ENCODE results near the gene RTBDN.

Gene RTBDN

GRCh38 chr19:12782424-12783290 lies 51.7 kb downstream of the RTBDN start:
- peak; percentile 77 to 80 for DNase-seq (ENCODE audit: low read depth in 2 of 2)

- no peak for DNase-seq (ENCODE audit: low read depth in 2 of 2)
These were observed 52.3 kb downstream of the RTBDN start for GRCh38 chr19:12782174-12782423.

DNA sequence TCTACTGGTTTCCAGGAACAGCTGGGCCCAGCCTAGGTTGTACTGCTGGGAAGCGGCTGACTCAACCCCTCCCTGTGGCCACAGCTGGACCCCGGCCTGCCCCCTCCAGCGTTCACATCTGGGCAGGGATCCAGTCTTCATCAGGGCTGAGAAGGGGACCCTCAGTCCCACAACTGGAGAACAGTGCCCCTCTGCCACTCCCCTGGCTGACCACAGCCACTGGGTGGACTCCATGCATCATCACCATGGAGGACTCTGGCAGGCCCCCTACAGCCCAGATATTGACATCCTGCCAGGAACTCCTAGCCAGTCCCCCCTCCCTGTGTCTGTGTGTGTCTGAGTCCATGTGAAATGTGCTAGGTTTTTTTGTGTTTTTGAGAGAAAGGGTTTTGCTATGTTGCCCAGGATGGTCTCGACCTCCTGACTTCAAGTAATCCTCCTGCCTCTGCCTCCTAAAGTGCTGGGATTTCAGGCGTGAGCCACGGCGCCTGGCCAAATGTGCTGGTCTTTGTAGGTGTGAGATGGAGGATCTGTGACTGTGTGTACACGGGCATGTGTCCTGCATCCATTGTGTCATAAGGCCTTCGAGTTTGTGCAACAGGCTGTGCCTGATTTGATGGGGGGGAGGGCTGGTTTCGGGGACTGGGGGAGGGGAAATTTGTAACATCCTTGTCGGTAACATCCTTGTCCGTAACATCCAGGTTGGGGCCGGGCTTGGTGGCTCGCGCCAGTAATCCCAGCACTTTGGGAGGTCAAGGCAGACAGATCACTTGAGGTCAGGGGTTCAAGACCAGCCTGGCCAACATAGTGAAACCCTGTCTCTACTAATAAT lies 55.0 kb downstream of the RTBDN start:
- DNase-seq (ENCODE audit: low read depth in 2 of 2), result no peak

GRCh38 chr19:12778905-12779161 lies 55.5 kb downstream of the RTBDN start:
- no peak for DNase-seq (ENCODE audit: low read depth in 2 of 2)

- peak in 1 of 2 donors; percentile 4 for DNase-seq (ENCODE audit: low read depth in 2 of 2)
These were observed 56.1 kb downstream of the RTBDN start for GRCh38 chr19:12778017-12778904.

- peak; percentile 61 to 71 for DNase-seq (ENCODE audit: low read depth in 2 of 2)
These were observed 57.0 kb downstream of the RTBDN start for GRCh38 chr19:12777217-12778016.

All from stimulated activated CD8-positive, alpha-beta memory T cell treated with anti-CD3 and anti-CD28 coated beads, Interleukin-7, amount 100 ng/mL, for 1 hour (primary cell).